HepG2 (cell line): ENCODE results near the gene PSMG3. TPM values are rescaled to one million over a fixed set of nuclear protein-coding genes. Genes with fewer than 3 reads are reported as not detected.

ENCODE experiments used
- AGO1 ChIP-seq: fragments of 200-400 bp; formaldehyde crosslinking; IDR thresholded peaks from 2 replicates; pipeline ENCODE4 v1.6.1; 2017; ENCODE audit warnings: mild to moderate bottlenecking, low read depth, low read length, moderate library complexity; ENCODE audit not compliant: poor library complexity, severe bottlenecking
- ARNTL ChIP-seq: sonication (generic); formaldehyde crosslinking; IDR thresholded peaks from 2 replicates; pipeline ENCODE4 v1.4.0; 2020; ENCODE audit warnings: mild to moderate bottlenecking, missing genetic modification reagents
- BRD4 ChIP-seq: sonication (generic); formaldehyde crosslinking; IDR thresholded peaks from 2 replicates; pipeline ENCODE4 v1.4.0; 2020; ENCODE audit warnings: missing genetic modification reagents
- DR1 ChIP-seq: sonication (generic); formaldehyde crosslinking; IDR thresholded peaks from 2 replicates; pipeline ENCODE4 v1.8.0; 2021; ENCODE audit warnings: mild to moderate bottlenecking, missing genetic modification reagents, inconsistent platforms
- HDAC2 ChIP-seq: sonication (generic); formaldehyde crosslinking; IDR thresholded peaks from 2 replicates; pipeline ENCODE4 v1.4.0; 2020; ENCODE audit warnings: missing genetic modification reagents
- NAIF1 ChIP-seq: sonication (generic); formaldehyde crosslinking; IDR thresholded peaks from 2 replicates; pipeline ENCODE4 v1.5.0; 2020; ENCODE audit warnings: mild to moderate bottlenecking, missing genetic modification reagents, borderline replicate concordance
- NR2F2 ChIP-seq: IDR thresholded peaks from 2 replicates; pipeline ENCODE4 v1.6.1; 2012; ENCODE audit warnings: low read depth, inconsistent platforms, borderline replicate concordance
- NR2F6 ChIP-seq, 2 experiments: IDR thresholded peaks; 2 replicates each; pipeline ENCODE4 v1.6.1; 2016; ENCODE audit warnings: antibody characterized with exemption in 1 of 2, mild to moderate bottlenecking in 1 of 2
- POGZ ChIP-seq: sonication (generic); formaldehyde crosslinking; IDR thresholded peaks from 2 replicates; pipeline ENCODE4 v1.4.0; 2020; ENCODE audit warnings: mild to moderate bottlenecking, missing genetic modification reagents
- RORA ChIP-seq: sonication (generic); formaldehyde crosslinking; IDR thresholded peaks from 2 replicates; pipeline ENCODE4 v1.5.0; 2020; ENCODE audit warnings: mild to moderate bottlenecking, missing genetic modification reagents, moderate library complexity
- RXRA ChIP-seq: sonication (generic); formaldehyde crosslinking; IDR thresholded peaks from 2 replicates; pipeline ENCODE4 v1.5.1; 2020; ENCODE audit warnings: missing genetic modification reagents
- SP5 ChIP-seq: IDR thresholded peaks from 2 replicates; pipeline ENCODE4 v1.6.1; 2016; ENCODE audit warnings: low read depth, borderline replicate concordance
- SPEN ChIP-seq: sonication (generic); formaldehyde crosslinking; IDR thresholded peaks from 2 replicates; pipeline ENCODE4 v1.5.1; 2020; ENCODE audit warnings: low read depth, mild to moderate bottlenecking, missing genetic modification reagents
- U2AF2 ChIP-seq: fragments of 200-400 bp; formaldehyde crosslinking; IDR thresholded peaks from 2 replicates; pipeline ENCODE4 v1.6.1; 2017; ENCODE audit warnings: low read depth, mild to moderate bottlenecking, low read length
- ZBTB14 ChIP-seq: sonication (generic); formaldehyde crosslinking; IDR thresholded peaks from 2 replicates; pipeline ENCODE4 v1.4.0; 2020; ENCODE audit warnings: missing genetic modification reagents
- ZNF224 ChIP-seq: sonication (generic); formaldehyde crosslinking; IDR thresholded peaks from 2 replicates; pipeline ENCODE4 v1.5.0; 2020; ENCODE audit warnings: mild to moderate bottlenecking, missing genetic modification reagents
- ZNF326 ChIP-seq: sonication (generic); formaldehyde crosslinking; IDR thresholded peaks from 2 replicates; pipeline ENCODE4 v1.4.0; 2020; ENCODE audit warnings: missing genetic modification reagents, borderline replicate concordance
- ZNF335 ChIP-seq: sonication (generic); formaldehyde crosslinking; IDR thresholded peaks from 2 replicates; pipeline ENCODE4 v1.4.0; 2020; ENCODE audit warnings: missing genetic modification reagents
- ZNF33B ChIP-seq: sonication (generic); formaldehyde crosslinking; IDR thresholded peaks from 2 replicates; pipeline ENCODE4 v1.5.1; 2020; ENCODE audit warnings: mild to moderate bottlenecking, missing genetic modification reagents
- ZNF430 ChIP-seq: sonication (generic); formaldehyde crosslinking; IDR thresholded peaks from 2 replicates; pipeline ENCODE4 v1.9.0; 2021; ENCODE audit warnings: mild to moderate bottlenecking, missing genetic modification reagents
- ZNF44 ChIP-seq: sonication (generic); formaldehyde crosslinking; IDR thresholded peaks from 2 replicates; pipeline ENCODE4 v1.5.1; 2020; ENCODE audit warnings: mild to moderate bottlenecking, missing genetic modification reagents
- ZNF670 ChIP-seq: sonication (generic); formaldehyde crosslinking; IDR thresholded peaks from 2 replicates; pipeline ENCODE4 v1.8.0; 2022; ENCODE audit warnings: mild to moderate bottlenecking, missing genetic modification reagents, borderline replicate concordance
- ZNF737 ChIP-seq: sonication (generic); formaldehyde crosslinking; IDR thresholded peaks from 2 replicates; pipeline ENCODE4 v1.5.0; 2020; ENCODE audit warnings: missing genetic modification reagents, mild to moderate bottlenecking, borderline replicate concordance
- ZNF790 ChIP-seq: sonication (generic); formaldehyde crosslinking; IDR thresholded peaks from 2 replicates; pipeline ENCODE4 v1.8.0; 2022; ENCODE audit warnings: missing genetic modification reagents, mild to moderate bottlenecking, borderline replicate concordance
- ZSCAN31 ChIP-seq: sonication (generic); formaldehyde crosslinking; IDR thresholded peaks from 2 replicates; pipeline ENCODE4 v1.5.0; 2020; ENCODE audit warnings: low read depth, mild to moderate bottlenecking, missing genetic modification reagents
- polyA plus RNA-seq, 8 experiments: library from polyadenylated mRNA; depleted of rRNA in 3 of 8; stranded (reverse) in 7 of 8; unstranded in 1 of 8; fragments of >200 nt; fragmentation: Illumina TruSeq in 4 of 8; extraction: Trizol in 4 of 8; gene quantifications; 2 replicates each; pipeline versions ENCODE4 v1.2.1 to v1.2.3, GENCODE V29; 2011 to 2016; ENCODE audit warnings: low read depth in 4 of 8, missing spikeins in 1 of 8, mixed read lengths in 1 of 8; ENCODE audit not compliant: insufficient read depth in 1 of 8
- total RNA-seq, 5 experiments: library from RNA; depleted of rRNA; stranded (reverse); fragments of >200 nt; fragmentation: Illumina TruSeq; extraction: Trizol; gene quantifications; 2 replicates each; pipeline ENCODE4 v1.2.3, GENCODE V29; 2016; ENCODE audit warnings: low read depth in 1 of 5
- TF ChIP-seq, protein P1 (sequence below): sonication (generic); formaldehyde crosslinking; conservative IDR thresholded peaks from 2 replicates; pipeline ENCODE4 v1.8.0; 2022; ENCODE audit warnings: missing genetic modification reagents
- TF ChIP-seq, protein P2 (sequence below): sonication (generic); formaldehyde crosslinking; IDR thresholded peaks from 2 replicates; pipeline ENCODE4 v1.5.0; 2020; ENCODE audit warnings: missing genetic modification reagents
- TF ChIP-seq, protein P3 (sequence below): sonication (generic); formaldehyde crosslinking; IDR thresholded peaks from 2 replicates; pipeline ENCODE4 v1.4.0; 2020; ENCODE audit warnings: mild to moderate bottlenecking, missing genetic modification reagents

Gene PSMG3
- total and polyA plus RNA-seq, 2 of the 13 experiments (the other 11 are each of a cell fraction or from before 2014, with no cell fraction given) = 29.6 to 48.4 TPM

- TF ChIP-seq POGZ (CRISPR knock-in tag) (no peak), SP5 (CRISPR knock-in tag) (peak; percentile 21; the same call in 1 of the 2 replicates), ZNF33B (no peak), ZNF224 (peak; percentile 70; the same call in 1 of the 2 replicates), RXRA (CRISPR knock-in tag) (peak; percentile 65), AGO1 (peak; percentile 90), DR1 (CRISPR knock-in tag) (no peak), U2AF2 (no peak), SPEN (CRISPR knock-in tag) (peak; percentile 36), NAIF1 (CRISPR knock-in tag) (no peak), ZNF44 (no peak), ZNF430 (CRISPR knock-in tag) (peak; percentile 45; the same call in 1 of the 2 replicates), ZNF326 (no peak), ARNTL (CRISPR knock-in tag) (peak; percentile 39; the same call in 1 of the 2 replicates), ZNF790 (CRISPR knock-in tag) (no peak), ZNF670 (CRISPR knock-in tag) (no peak; the same call in 1 of the 2 replicates), NR2F6 (IDR thresholded peaks at IDR 0.05) (peak; percentile 80), NR2F6 (CRISPR knock-in tag; IDR thresholded peaks at IDR 0.05) (peak; percentile 88), ZBTB14 (peak; percentile 53), ZNF335 (CRISPR knock-in tag) (0 out of 2 replicates have a peak, but pooled peaks have one; percentile 24), RORA (CRISPR knock-in tag) (no peak), HDAC2 (peak; percentile 49; the same call in 1 of the 2 replicates), ZSCAN31 (CRISPR knock-in tag) (no peak), ZNF737 (CRISPR knock-in tag) (no peak), NR2F2 (no peak), BRD4 (CRISPR knock-in tag) (0 out of 2 replicates have a peak, but pooled peaks have one; percentile 23)
- TF ChIP-seq, protein P1, sequence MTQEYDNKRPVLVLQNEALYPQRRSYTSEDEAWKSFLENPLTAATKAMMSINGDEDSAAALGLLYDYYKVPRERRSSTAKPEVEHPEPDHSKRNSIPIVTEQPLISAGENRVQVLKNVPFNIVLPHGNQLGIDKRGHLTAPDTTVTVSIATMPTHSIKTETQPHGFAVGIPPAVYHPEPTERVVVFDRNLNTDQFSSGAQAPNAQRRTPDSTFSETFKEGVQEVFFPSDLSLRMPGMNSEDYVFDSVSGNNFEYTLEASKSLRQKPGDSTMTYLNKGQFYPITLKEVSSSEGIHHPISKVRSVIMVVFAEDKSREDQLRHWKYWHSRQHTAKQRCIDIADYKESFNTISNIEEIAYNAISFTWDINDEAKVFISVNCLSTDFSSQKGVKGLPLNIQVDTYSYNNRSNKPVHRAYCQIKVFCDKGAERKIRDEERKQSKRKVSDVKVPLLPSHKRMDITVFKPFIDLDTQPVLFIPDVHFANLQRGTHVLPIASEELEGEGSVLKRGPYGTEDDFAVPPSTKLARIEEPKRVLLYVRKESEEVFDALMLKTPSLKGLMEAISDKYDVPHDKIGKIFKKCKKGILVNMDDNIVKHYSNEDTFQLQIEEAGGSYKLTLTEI (CRISPR knock-in tag) = no peak
- TF ChIP-seq, protein P2, sequence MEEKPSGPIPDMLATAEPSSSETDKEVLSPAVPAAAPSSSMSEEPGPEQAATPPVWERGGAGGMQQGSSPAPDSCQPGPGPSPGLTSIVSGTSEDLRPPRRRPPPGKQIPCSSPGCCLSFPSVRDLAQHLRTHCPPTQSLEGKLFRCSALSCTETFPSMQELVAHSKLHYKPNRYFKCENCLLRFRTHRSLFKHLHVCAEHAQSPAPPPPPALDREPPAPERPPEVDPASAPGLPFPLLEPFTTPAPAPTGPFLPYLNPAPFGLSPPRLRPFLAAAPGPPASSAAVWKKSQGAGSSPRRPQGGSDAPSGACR (CRISPR knock-in tag) = 0 out of 2 replicates have a peak, but pooled peaks have one; percentile 77
- TF ChIP-seq, protein P3, sequence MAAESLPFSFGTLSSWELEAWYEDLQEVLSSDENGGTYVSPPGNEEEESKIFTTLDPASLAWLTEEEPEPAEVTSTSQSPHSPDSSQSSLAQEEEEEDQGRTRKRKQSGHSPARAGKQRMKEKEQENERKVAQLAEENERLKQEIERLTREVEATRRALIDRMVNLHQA (CRISPR knock-in tag) = no peak
These were observed 38.4 kb downstream of the PSMG3 start (continued) for GRCh38 chr7:1531263-1531978.
